ENCODE results near the gene SMIM7.
"Not testable (repeated sequence)": the region's sequence is repeated elsewhere in the genome, so short reads cannot be mapped to it uniquely, and the experiment has no call there.

The SMIM7 gene

DNA sequence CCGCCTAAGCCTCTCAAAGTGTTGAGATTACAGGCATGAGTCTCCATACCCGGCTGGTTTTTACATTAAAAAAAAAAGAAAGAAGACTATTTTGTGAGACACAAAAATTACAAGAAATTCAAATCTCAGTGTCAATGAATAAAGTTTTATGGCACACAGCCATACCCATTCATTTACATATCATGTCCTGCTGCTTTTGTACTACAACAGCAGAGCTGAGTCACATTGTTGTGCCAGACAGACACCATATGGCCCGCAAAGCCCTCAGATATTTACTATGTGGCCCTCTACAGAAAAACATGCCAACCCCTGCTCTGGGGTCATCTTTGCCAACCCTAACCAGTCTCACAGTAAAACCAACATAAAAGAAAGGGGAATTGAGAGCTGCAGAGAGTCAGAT, 5.3 kb downstream of the SMIM7 start:
- DNase-seq (ENCODE audit: low read depth in 3 of 3) = no peak

GRCh38 chr19:16654140-16654539, 5.8 kb downstream of the SMIM7 start:
- DNase-seq (ENCODE audit: low read depth in 3 of 3) = no peak

DNA sequence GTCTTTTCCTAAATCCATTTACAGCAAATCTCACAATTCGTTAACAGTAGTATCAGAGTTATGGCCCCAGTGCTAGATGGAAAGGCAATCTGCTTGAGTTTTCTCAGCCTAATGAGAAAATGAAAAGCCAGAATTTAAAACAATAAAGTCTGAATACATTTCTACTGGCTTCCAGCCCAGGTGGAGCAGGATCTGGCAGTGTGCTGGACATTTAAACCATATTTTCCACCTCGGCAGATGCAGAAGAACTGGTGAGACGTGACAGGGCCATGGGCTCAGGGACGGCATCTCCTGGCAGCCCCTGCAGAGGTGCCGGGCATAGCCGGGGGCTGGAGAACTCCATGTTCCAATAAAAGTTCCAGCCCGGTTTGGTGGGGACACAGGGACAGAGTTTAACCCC, 7.1 kb downstream of the SMIM7 start:
- no peak for DNase-seq (ENCODE audit: low read depth in 3 of 3)

- DNase-seq (ENCODE audit: low read depth in 3 of 3) = not testable (repeated sequence)
Observed at GRCh38 chr19:16651421-16652188, 8.3 kb downstream of the SMIM7 start.

DNA sequence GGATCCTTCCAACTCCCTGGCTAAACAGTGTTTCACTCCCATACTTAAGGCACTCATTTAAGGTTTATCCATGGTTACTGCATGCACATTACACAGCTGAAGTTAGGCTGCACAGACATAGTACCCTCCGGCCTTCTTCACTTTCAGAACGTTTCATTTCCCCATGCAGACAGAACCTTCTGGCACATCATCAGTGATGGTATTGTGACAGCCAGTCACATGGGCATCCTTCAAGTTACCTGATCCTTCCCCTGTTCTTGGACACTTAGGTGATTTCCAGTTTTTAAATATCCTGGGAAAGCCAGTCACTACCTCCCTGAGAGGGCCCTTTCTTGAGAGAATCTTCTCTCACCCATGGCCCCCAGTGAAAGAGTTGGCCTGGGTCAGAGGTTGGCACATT, 9.1 kb downstream of the SMIM7 start:
- DNase-seq (ENCODE audit: low read depth in 3 of 3) = no peak

- DNase-seq (ENCODE audit: low read depth in 3 of 3) = no peak
Observed at GRCh38 chr19:16649734-16650133, 10.2 kb downstream of the SMIM7 start.

DNA sequence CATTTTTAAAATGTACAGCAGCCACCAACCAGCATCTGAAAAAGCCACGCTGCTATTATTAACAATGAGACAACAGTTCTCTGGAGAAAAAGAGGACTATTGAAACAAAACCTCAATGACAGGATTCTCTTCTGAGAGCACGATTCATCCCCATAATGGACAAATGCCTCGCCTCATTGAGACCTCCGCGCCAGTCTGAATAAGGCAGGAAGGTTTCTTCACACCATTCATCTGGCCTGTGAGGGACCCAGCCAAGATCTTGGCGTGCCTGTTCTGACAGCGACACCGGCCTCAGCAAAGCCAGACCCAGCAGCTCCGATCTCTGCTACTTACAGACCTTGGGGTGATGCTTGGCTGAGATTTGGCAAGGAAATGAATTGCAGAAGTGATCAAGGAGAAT, 14.8 kb downstream of the SMIM7 start:
- DNase-seq (ENCODE audit: low read depth in 3 of 3) = no peak

DNA sequence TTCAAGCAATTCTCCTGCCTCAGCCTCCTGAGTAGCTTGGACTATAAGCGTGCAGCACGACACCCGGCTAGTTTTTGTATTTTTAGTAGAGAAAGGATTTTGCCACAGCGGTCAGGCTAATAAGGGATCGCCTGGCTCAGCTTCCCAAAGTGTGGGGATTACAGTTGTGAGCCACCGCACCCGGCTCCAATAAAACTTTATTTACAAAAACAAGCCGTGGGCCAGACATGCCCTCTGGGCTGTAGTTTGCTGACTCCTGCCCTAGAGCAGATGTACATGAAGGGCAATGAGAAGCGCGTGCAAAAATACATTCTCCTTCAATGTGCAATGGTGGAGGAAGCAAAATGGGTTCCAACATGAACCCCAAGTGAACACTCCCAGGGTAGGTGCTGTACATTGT, 18.2 kb downstream of the SMIM7 start:
- DNase-seq (ENCODE audit: low read depth in 3 of 3) = no peak

GRCh38 chr19:16640951-16641350, 19.0 kb downstream of the SMIM7 start:
- DNase-seq (ENCODE audit: low read depth in 3 of 3) = no peak

- DNase-seq (ENCODE audit: low read depth in 3 of 3) = no peak
Observed at GRCh38 chr19:16638666-16639065, 21.3 kb downstream of the SMIM7 start.

GRCh38 chr19:16637535-16637934, 22.4 kb downstream of the SMIM7 start:
- DNase-seq (ENCODE audit: low read depth in 3 of 3) = no peak

- no peak for DNase-seq (ENCODE audit: low read depth in 3 of 3)
Observed at GRCh38 chr19:16631465-16631864, 28.5 kb downstream of the SMIM7 start.

DNA sequence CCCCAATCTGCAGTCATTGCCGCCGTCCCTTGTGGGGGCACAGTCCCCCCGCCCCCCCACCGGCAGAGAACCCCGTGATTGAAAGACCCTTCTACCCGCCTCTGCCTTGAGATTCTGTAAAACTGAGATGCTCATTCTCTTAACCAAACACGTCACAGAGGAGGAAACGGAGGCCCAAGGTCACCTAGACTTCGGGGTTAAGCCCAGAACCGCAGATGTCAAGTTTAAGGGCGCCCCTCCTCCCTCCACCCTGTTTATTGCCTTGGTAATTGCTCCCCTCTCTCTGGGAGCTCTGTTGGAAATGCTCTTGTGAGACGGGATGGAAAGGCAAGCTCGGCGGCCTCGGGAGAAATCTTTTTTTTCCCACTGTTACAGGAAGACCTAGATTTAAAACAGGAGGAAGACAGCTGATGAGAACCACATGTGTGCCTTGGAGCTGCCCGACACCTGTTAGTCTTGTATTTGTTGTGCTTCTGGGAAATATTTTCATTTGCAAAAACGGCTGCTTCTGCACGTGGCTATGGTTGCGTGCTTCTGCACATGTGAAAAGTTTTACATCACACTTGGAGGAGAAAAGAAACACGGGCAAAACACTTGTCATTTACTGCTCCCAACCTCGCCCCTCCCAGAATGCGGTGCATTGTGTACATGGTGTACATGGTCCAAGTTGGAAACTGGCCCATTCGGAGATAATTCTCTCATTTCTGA, 30.8 kb downstream of the SMIM7 start:
- no peak for DNase-seq (ENCODE audit: low read depth in 3 of 3)

DNA sequence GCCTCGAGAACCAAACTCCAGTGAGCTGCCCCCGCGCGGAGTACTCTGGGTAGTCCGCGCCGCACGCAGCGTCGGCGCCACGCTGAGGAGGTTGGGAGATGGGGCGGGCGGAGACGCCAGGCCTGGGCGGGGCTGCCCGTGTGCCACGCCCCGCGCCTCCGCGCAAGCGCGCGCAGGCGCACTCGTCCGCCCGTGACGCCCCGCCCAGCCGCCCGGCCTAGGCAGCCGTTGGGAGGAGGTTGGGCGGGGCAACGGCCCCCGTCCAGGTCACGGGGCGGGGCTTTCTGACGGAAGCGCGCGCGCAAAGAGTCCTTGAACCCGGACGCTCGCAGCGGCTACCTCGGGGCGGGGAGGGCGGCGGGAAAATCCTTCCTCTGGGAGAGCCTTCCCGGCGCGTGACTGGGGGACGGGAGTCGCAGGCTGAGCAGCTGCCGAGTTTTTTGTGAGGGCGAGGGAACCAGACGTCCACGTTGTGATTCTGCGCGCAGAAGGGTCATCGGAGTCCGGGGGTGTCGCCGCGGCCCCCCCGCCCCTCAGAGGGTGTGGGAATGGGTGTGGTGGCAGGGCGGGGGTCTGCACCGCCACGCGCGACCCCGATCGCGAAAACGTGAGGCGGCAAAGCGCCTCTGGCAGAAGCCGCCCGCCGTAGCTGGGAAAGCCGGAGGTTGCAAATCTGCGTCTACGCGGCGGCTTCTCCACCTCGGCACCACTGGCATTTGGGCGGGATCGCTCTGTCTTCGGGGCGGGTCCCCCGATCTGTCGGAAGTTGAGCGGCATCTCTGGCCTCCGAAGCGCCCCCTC, 31.6 kb downstream of the SMIM7 start, which contains the start of gene MED26:
MED26 (minus strand) TSS at position 22 of the 801 bp plus-strand sequence. CDS start 261 bp downstream, outside the sequence.
- DNase-seq (ENCODE audit: low read depth in 3 of 3) = peak; percentile 89 to 97 (median 93)

DNA sequence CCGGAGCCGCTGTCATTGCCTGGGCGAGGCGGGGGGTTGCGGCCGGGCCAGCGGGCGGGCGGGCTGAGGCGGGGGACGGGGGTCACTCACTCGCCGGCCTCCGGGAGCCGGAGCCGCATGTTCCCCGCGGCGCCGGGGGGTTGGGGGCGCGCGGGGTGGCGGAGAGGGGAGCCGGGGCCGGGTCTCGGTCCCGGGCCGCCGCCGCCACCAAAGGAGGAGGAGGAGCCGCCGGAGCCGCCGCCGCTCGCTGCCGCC, 32.1 kb downstream of the SMIM7 start:
- no peak for DNase-seq (ENCODE audit: low read depth in 3 of 3)

- no peak for DNase-seq (ENCODE audit: low read depth in 3 of 3)
Observed at GRCh38 chr19:16627193-16627927, 32.6 kb downstream of the SMIM7 start.

GRCh38 chr19:16626796-16627192, 33.1 kb downstream of the SMIM7 start:
- DNase-seq (ENCODE audit: low read depth in 3 of 3) = no peak

DNA sequence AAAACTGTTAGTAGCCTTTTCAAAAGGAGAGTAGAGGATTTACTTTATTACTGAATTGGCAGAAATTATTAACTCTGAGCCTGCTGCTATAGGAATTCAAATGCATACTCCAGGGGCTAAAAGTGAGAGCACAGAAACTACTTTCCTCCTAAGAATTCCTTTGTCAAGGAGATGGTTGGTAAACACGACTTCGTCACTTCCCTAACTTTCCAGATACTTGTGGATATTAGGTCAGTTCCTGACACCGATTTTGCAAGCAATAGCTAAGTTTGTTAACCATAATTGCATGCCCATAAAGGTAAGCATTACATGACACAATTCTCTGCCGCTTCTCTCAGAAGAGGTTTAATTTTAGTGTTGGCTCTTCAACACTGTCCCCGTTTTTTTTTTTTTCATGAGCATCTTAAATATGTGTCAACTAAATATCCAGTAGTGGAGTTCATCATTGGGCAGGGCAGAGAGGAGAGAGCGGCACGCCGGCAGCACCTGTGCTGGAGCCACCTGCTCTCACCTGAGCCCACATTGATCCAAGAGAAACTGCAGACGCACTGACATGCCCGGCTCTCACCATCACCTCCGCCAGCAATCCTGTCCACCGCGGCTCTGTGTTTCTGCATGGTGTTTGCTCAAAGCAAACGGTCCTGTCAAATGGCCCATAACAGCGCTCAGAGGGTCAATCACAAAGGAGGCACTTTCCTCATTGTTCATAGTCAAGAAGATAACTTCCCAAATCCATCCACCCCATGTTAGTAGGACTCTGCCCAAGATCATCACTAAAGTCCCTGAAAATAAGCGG, 34.6 kb downstream of the SMIM7 start:
- no peak for DNase-seq (ENCODE audit: low read depth in 3 of 3)

DNA sequence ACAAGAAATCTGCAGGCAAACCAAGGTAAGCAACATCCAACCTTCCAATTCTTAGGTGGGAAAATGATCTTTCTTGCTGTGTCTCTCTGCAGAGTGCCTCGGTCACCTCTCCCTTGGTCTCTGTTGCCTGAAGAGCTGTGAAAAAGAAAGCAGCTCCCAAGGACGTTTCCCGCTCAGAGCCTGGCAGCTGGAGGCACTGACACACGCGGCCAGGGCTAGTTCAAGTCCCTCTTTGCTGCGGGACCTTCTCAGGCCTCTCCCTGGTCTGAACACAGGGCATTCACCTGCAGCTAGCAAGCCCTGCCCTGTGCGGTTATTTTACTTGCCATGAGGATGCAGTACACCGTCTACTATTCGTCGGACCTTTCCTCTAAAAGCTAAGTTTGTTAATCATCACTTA, 35.7 kb downstream of the SMIM7 start:
- no peak for DNase-seq (ENCODE audit: low read depth in 3 of 3)

- no peak for DNase-seq (ENCODE audit: low read depth in 3 of 3)
Observed at GRCh38 chr19:16623576-16623975, 36.4 kb downstream of the SMIM7 start.

- no peak for DNase-seq (ENCODE audit: low read depth in 3 of 3)
Observed at GRCh38 chr19:16623066-16623465, 36.9 kb downstream of the SMIM7 start.
